OCI-LY1 (cell line): ENCODE data around the gene NRDC.

Experiments
- H2AFZ ChIP-seq: fragments of 200-600 bp; sonication (generic), shearing (Covaris generic); 2 replicates; pipeline ENCODE4 v1.6.0; 2014; ENCODE audit warnings: antibody characterized with exemption, mild to moderate bottlenecking, low read length
- H3F3A ChIP-seq: fragments of 200-600 bp; sonication (generic), shearing (Covaris generic); 2 replicates; pipeline ENCODE4 v1.6.0; 2014; ENCODE audit warnings: mild to moderate bottlenecking, antibody characterized with exemption, low read length, moderate library complexity; ENCODE audit not compliant: insufficient read depth
- H3K27ac ChIP-seq: fragments of 200-600 bp; sonication (generic); 2 replicates; pipeline ENCODE4 v1.5.1; 2014; ENCODE audit warnings: low read length, mixed run types, mild to moderate bottlenecking, low read depth; ENCODE audit not compliant: poor library complexity, severe bottlenecking
- H3K27me3 ChIP-seq: fragments of 200-600 bp; sonication (generic); 2 replicates; pipeline ENCODE4 v1.6.0; 2014; ENCODE audit warnings: antibody characterized with exemption, mild to moderate bottlenecking, low read length, moderate library complexity; ENCODE audit not compliant: insufficient read depth
- H3K36me3 ChIP-seq: fragments of 200-600 bp; sonication (generic); 2 replicates; pipeline ENCODE4 v1.6.1; 2014; ENCODE audit warnings: mild to moderate bottlenecking, antibody characterized with exemption, low read length, moderate library complexity, mixed read lengths; ENCODE audit not compliant: insufficient read depth
- H3K4me1 ChIP-seq: fragments of 200-600 bp; sonication (generic); 2 replicates; pipeline ENCODE4 v1.5.1; 2014; ENCODE audit warnings: mild to moderate bottlenecking, low read length, moderate library complexity; ENCODE audit not compliant: insufficient read depth, severe bottlenecking
- H3K4me2 ChIP-seq: fragments of 200-600 bp; sonication (generic), shearing (Covaris generic); 2 replicates; pipeline ENCODE4 v1.6.1; 2014; ENCODE audit warnings: low read length
- H3K4me3 ChIP-seq: fragments of 200-600 bp; sonication (generic); 2 replicates; pipeline ENCODE4 v1.5.1; 2014; ENCODE audit warnings: low read length, low read depth, mild to moderate bottlenecking, mixed read lengths; ENCODE audit not compliant: poor library complexity, severe bottlenecking
- H3K79me2 ChIP-seq: fragments of 200-600 bp; shearing (Covaris generic); 2 replicates; pipeline ENCODE4 v1.6.1; 2016; ENCODE audit warnings: mixed run types, low read length, mixed read lengths; ENCODE audit not compliant: insufficient read depth
- H3K9ac ChIP-seq: fragments of 200-600 bp; sonication (generic), shearing (Covaris generic); 2 replicates; pipeline ENCODE4 v1.6.1; 2014; ENCODE audit warnings: mild to moderate bottlenecking, low read length, mixed read lengths
- H3K9me2 ChIP-seq: fragments of 200-600 bp; sonication (generic), shearing (Covaris generic); 2 replicates; pipeline ENCODE4 v1.6.1; 2014; ENCODE audit warnings: low read depth, mild to moderate bottlenecking, low read length, mixed read lengths
- H3K9me3 ChIP-seq: fragments of 200-600 bp; shearing (Covaris generic); 2 replicates; pipeline ENCODE4 v1.6.1; 2014; ENCODE audit warnings: low read length, mixed read lengths
- H4K20me1 ChIP-seq: fragments of 200-600 bp; sonication (generic), shearing (Covaris generic); 2 replicates; pipeline ENCODE4 v1.6.0; 2016; ENCODE audit warnings: mild to moderate bottlenecking, low read length; ENCODE audit not compliant: insufficient read depth
- CTCF ChIP-seq: fragments of 200-600 bp; sonication (generic), shearing (Covaris generic); IDR thresholded peaks from 2 replicates; pipeline ENCODE4 v1.5.1; 2017; ENCODE audit warnings: mild to moderate bottlenecking, antibody characterized with exemption, low read length, moderate library complexity, mixed read lengths
- EZH2 ChIP-seq: fragments of 200-600 bp; sonication (generic), shearing (Covaris generic); IDR thresholded peaks from 2 replicates; pipeline ENCODE4 v1.8.0; 2017; ENCODE audit warnings: borderline replicate concordance, mixed run types, mild to moderate bottlenecking, antibody characterized with exemption, low read length, moderate library complexity, mixed read lengths

The NRDC gene

GRCh38 chr1:51859333-51859732 lies 19.2 kb downstream of the NRDC start:
- Histone ChIP-seq H3K27me3 (no peaks in the 10 kb centered on the region), H3K9me3 (no peaks in the 10 kb centered on the region), H3K36me3 (peaks cover 17% of the 10 kb centered on the region; the same call in 1 of the 2 replicates), H3K9me2 (no peaks in the 10 kb centered on the region), H3K9ac (no peak overlapping the region), H4K20me1 (no peaks in the 10 kb centered on the region), H3F3A (no peaks in the 10 kb centered on the region), H3K4me1 (peaks cover 10% of the 10 kb centered on the region), H3K27ac (no peak overlapping the region), H2AFZ (no peak overlapping the region), H3K4me2 (no peak overlapping the region), H3K79me2 (peaks cover 18% of the 10 kb centered on the region), H3K4me3 (no peak overlapping the region)
- TF ChIP-seq EZH2 (no peak), CTCF (no peak)

- H3K4me1 ChIP-seq = peaks cover 8% of the 10 kb centered on the region
- H3K9me2 ChIP-seq = no peaks in the 10 kb centered on the region
- no peak overlapping the region for H3K27ac ChIP-seq
- H3K4me2 ChIP-seq = no peak overlapping the region
- no peaks in the 10 kb centered on the region for H3F3A ChIP-seq
- H3K79me2 ChIP-seq = peaks cover 14% of the 10 kb centered on the region
- no peak overlapping the region for H3K9ac ChIP-seq
- H2AFZ ChIP-seq = no peak overlapping the region
- no peaks in the 10 kb centered on the region for H3K27me3 ChIP-seq
- no peak for TF ChIP-seq CTCF
- H3K36me3 ChIP-seq = peaks cover 15% of the 10 kb centered on the region; the same call in 1 of the 2 replicates
- no peak overlapping the region for H3K4me3 ChIP-seq
- no peaks in the 10 kb centered on the region for H3K9me3 ChIP-seq
- H4K20me1 ChIP-seq = no peaks in the 10 kb centered on the region
Observed at GRCh38 chr1:51858892-51859291, 19.6 kb downstream of the NRDC start.

GRCh38 chr1:51856745-51857144 lies 21.8 kb downstream of the NRDC start:
- no peak overlapping the region for H3K27ac ChIP-seq
- no peak overlapping the region for H3K4me2 ChIP-seq
- H3K4me3 ChIP-seq = no peak overlapping the region
- H3K9me3 ChIP-seq = no peaks in the 10 kb centered on the region
- H3K79me2 ChIP-seq = peaks cover 4% of the 10 kb centered on the region
- H3K4me1 ChIP-seq = no peaks in the 10 kb centered on the region
- H2AFZ ChIP-seq = no peak overlapping the region
- no peaks in the 10 kb centered on the region for H3F3A ChIP-seq
- TF ChIP-seq CTCF = no peak
- no peak for TF ChIP-seq EZH2
- no peaks in the 10 kb centered on the region for H3K27me3 ChIP-seq
- H3K9ac ChIP-seq = no peak overlapping the region
- no peaks in the 10 kb centered on the region for H3K9me2 ChIP-seq
- H4K20me1 ChIP-seq = no peaks in the 10 kb centered on the region
- H3K36me3 ChIP-seq = peaks cover 12% of the 10 kb centered on the region; the same call in 1 of the 2 replicates
